ENCODE measurements around the gene NHLH1. TPM values are rescaled to one million over a fixed set of nuclear protein-coding genes. Genes with fewer than 3 reads are reported as not detected.

The NHLH1 gene
- not detected in 2 replicates for total RNA-seq

GRCh38 chr1:160366731-160367515 lies at the start of gene NHLH1:
NHLH1 (plus strand) TSS chr1:160367071; CDS start chr1:160370732, 3,661 bp downstream.

GRCh38 chr1:160342953-160343869 lies 23.7 kb upstream of the NHLH1 start, which contains the start of the genes COPA and NCSTN:
COPA (minus strand) TSS chr1:160343250; CDS start chr1:160343170, 80 bp downstream.
NCSTN (plus strand) TSS chr1:160343383; CDS start chr1:160343397, 14 bp downstream.

DNA sequence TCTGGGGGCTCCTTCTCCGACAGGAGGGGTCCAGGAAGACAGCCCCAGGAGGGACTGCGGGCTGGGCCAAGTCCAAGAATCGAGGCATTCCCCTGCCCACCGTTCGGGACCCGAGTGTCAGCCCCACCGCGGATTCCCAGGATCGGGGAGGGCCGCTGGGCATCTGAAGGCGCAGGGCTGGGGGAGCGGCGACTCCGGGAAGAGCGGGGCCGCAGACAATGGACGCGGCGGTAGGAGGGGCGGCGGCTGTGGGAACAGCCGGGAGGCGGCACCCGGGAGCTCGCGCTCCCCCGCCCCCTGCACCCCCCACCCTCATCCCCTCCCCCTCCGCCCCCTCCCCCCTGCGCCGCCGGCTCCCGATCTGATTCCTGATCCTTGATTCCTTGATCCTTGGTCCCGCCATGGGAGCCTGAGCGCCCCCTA lies 33.4 kb downstream of the NHLH1 start, which contains the start of gene VANGL2:
Gene VANGL2, plus strand, starts transcription at position 342 of the 423 bp plus-strand sequence. CDS start 15,274 bp downstream, outside the sequence.

Other genes starting within 250 kb of the NHLH1 start
- not detected in 2 replicates for gene ATP1A4, start 215.5 kb upstream of the NHLH1 start, total RNA-seq
- 0.83 TPM in 1 of 2 replicates, not detected in the other for gene CASQ1, start 176.5 kb upstream of the NHLH1 start, total RNA-seq
- gene PEA15, start 161.7 kb upstream of the NHLH1 start, total RNA-seq, result 80.4 and 137 TPM in 2 replicates
- gene DCAF8, start 104.5 kb upstream of the NHLH1 start, total RNA-seq, result 111 TPM in 2 replicates
- gene PEX19, start 81.9 kb upstream of the NHLH1 start, total RNA-seq, result 62.0 and 86.7 TPM in 2 replicates
- gene COPA, start 23.8 kb upstream of the NHLH1 start, total RNA-seq, result 337 and 425 TPM in 2 replicates
- 113 and 187 TPM in 2 replicates for gene NCSTN, start 23.7 kb upstream of the NHLH1 start, total RNA-seq
- under 0.01 TPM in 1 of 2 replicates, not detected in the other for gene VANGL2, start 33.5 kb downstream of the NHLH1 start, total RNA-seq
- not detected in 2 replicates for gene SLAMF6, start 156.2 kb downstream of the NHLH1 start, total RNA-seq
- gene CD84, start 212.4 kb downstream of the NHLH1 start, total RNA-seq, result not detected in 2 replicates